NCI-H2196 treated with DMSO at 0.1 percent for 48 hours (cell line): ENCODE data around the gene PCNP.
"Not testable (repeated sequence)": the region's sequence is repeated elsewhere in the genome, so short reads cannot be mapped to it uniquely, and the experiment has no call there.

Experiments used
- DNase-seq: peaks from one replicate; lab custom pipeline; 2025; ENCODE audit not compliant: unreplicated experiment; lab: John Stamatoyannopoulos, UW

PCNP gene

GRCh38 chr3:101573449-101574387 lies at the start of gene PCNP:
Gene PCNP, plus strand, starts transcription at chr3:101574180. Its CDS starts 36 bp downstream, at chr3:101574216.
- peak; percentile 99 for DNase-seq

DNA sequence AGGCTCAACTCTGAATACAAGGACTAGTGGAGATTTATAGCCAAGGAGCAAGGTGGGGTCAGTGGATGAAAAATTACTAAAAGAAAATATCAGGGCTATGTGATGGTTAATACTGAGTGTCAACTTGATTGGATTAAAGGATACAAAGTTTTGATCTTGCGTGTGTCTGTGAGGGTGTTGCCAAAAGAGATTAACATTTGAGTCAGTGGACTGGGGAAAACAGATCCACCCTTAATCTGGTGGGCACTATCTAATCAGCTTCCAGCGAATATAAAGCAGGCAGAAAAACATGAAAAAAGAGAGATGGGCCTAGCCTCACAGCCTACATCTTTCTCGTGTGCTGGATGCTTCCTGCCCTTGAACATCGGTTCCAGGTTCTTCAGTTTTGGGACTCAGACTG lies 46.5 kb upstream of the PCNP start:
- DNase-seq = no peak

- DNase-seq = no peak
Observed at GRCh38 chr3:101527906-101528305, 46.1 kb upstream of the PCNP start.

GRCh38 chr3:101529816-101530685 lies 43.9 kb upstream of the PCNP start:
- DNase-seq = no peak

GRCh38 chr3:101530686-101531047 lies 43.3 kb upstream of the PCNP start:
- no peak for DNase-seq

DNA sequence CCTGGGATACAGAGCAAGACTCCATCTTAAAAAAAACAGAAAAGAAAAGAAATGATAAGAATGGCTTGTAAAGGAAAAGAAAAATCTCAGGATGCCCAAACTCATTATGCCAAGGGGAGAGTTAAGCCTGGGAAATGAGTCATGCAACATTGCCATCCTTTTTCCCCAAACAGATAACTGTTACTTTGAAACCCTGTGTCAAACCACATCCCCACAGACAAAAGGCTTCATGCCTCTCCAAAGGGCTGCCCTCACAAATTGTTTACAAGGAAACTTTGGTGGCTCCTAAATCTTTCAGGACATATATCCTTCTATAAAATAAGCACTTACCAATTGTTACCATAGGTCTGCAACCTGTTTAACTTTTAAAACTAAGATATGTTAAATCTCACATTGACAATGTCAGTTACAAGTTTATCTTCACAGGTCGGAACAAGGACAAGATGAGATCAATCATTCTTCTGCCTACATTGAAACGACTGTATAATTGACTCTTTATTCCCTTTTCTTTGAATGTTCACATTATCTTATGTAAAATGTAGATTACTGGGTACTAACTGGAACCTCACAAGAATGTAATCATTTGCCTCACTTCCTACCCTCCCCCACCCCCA lies 42.4 kb upstream of the PCNP start:
- DNase-seq = no peak

GRCh38 chr3:101532783-101533602 lies 41.0 kb upstream of the PCNP start:
- no peak for DNase-seq

- no peak for DNase-seq
Observed at GRCh38 chr3:101533603-101533968, 40.4 kb upstream of the PCNP start.

DNA sequence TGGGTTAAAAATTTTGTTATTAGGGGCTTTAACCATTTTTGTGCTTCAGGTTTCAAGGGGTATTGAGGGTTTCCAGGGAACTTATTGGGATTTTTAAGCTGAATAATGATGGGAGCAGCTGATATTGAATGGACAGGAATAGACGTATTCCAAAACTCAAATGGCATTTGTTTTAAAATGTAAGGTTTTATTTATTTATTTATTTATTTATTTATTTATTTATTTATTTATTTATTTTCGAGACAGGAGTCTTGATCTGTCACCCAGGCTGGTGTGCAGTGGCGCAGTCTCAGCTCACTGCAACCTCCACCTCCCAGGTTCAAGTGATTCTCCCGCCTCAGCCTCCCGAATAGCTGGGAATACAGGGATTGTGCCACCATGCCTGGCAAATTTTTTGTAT lies 38.8 kb upstream of the PCNP start:
- no peak for DNase-seq

- DNase-seq = no peak
Observed at GRCh38 chr3:101536266-101536665, 37.7 kb upstream of the PCNP start.

DNA sequence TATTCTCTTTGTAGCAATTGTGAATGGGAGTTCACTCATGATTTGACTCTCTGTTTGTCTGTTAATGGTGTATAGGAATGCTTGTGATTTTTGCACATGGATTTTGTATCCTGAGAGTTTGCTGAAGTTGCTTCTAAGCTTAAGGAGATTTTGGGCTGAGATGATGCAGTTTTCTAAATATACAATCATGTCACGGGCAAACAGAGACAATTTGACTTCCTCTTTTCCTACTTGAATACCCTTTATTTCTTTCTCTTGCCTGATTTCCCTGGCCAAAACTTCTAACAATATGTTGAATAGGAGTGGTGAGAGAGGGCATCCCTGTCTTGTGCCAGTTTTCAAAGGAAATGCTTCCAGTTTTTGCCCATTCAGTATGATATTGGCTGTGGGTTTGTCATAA lies 37.0 kb upstream of the PCNP start:
- DNase-seq = not testable (repeated sequence)

- no peak for DNase-seq
Observed at GRCh38 chr3:101542957-101543356, 31.0 kb upstream of the PCNP start.

DNA sequence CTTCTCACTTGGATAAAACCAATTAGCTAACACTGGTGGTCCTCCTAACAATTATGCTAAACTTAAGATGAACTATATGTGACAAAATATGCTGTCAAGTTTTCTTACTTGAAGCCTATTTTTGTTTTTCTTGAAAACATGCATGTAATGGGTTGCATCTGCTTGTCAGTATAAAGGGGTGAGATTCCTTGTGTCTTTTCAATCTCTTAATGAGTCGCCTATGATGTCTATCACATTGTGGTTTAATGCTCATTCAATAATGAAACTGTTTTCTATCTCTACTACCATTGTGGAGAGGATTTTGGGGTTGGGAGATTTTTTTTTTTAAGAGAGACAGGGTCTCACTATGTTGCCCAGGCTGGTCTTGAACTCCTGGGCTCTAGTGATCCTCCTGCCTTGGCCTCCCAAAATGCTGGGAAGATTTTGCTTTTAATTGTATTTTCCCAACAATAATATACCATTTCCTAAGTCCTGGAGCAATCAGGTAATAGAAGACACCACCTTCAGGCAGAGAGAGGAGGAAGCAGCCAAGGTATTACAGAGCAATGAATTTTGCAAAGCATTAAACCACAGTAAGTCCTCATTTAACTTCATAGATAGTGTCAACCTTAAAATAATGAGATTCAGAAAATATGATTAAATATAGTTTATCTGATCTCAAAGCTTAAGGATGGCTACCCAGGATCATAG lies 29.7 kb upstream of the PCNP start:
- DNase-seq = no peak

- DNase-seq = no peak
Observed at GRCh38 chr3:101548527-101549105, 25.4 kb upstream of the PCNP start.

DNA sequence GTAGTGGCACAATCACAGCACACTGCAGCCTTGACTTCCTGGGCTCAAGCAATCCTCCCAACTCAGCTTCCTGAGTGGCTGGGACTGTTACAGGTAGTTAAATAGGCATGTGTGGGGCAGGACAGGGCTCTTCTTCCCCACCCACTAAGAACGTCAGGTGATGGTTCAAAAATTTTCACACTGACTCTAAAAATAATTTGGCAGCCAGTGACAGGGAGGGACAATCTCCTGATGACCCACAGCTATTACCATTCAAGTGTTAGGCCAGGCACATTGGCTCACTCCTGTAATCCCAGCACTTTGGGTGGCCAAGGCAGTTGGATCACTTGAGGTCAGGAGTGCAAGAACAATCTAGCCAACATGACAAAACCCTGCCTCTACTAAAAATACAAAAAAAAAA lies 24.5 kb upstream of the PCNP start:
- no peak for DNase-seq

- DNase-seq = not testable (repeated sequence)
Observed at GRCh38 chr3:101551359-101552081, 22.5 kb upstream of the PCNP start.

DNA sequence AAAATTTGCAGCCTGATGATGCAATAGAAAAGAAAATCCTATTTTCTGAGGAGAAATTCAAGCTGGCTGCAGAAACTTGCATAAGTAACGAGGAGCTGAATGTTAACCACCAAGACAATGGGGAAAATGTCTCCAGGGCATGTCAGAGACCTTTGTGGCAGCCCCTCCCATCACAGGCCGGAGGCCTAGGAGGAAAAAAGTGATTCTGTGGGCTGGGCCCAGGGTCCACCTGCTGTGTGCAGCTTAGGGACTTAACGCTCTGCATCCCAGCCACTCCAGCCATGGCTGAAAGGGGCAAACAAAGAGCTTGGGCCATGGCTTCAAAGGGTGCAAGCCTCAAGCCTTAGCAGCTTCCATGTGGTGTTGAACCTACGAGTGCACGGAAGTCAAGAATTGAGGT lies 20.6 kb upstream of the PCNP start:
- DNase-seq = not testable (repeated sequence)

DNA sequence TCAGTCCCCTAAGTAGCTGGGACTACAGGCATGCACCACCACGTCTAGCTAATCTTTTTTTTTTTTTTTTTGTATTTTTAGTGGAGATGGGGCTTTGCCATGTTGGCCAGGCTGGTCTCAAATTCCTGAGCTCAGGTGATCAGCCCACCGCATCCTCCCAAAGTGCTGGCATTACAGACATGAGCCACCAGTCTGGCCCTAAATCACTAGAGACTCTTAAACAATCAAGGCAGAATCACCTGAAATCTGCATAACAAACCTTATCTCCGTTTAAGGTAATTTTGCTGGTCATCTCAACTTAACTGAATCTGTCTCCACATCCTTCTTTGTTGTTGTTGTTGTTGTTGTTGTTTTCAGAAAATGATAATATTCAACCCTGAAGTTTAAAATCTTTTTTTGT lies 17.9 kb upstream of the PCNP start:
- no peak for DNase-seq
